HG03521 (cell line): ENCODE results near the gene PAQR6.
"Not testable (repeated sequence)": the region's sequence is repeated elsewhere in the genome, so short reads cannot be mapped to it uniquely, and the experiment has no call there.

Experiments
- ATAC-seq: cut with Tn5 transposase; IDR thresholded peaks from one replicate; pipeline ENCODE4 v1.9.1; 2021; ENCODE audit warnings: mild to moderate bottlenecking, moderate library complexity; ENCODE audit not compliant: unreplicated experiment

PAQR6 gene

DNA sequence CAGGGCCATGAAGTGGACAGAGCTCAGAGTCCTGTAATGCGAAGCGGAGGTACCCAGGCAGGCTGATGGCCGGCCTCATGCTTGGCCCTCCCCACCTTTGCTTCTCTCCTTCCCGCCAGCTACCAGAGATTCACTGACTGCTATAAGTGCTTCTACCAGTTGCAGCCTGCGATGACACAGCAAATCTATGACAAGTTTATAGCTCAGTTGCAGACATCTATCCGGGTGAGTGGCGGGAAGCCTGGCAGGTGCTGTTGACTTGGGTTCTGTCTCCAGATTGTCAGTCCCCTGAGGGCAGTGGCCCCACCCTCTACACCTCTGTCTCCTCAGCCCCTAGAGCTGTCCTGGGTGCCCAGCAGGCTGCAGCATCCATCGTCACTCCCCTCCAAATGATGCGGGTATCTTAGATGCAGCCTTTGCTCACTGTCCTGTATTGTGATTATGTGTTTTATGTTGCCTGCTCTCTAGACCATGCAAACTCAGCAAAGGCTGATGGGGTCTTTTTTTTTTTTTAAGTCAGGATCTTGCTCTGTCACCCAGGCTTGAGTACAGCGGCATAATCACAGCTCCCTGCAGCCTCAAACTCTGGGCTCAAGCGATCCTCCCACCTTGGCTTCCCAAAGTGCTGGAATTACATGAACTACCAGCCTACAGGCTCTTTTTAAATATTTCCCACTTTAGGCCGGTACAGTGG is 15.5 kb downstream of the PAQR6 start:
- ATAC-seq, result no peak

GRCh38 chr1:156230473-156230837 is 17.4 kb downstream of the PAQR6 start:
- no peak for ATAC-seq

GRCh38 chr1:156229809-156230472 is 17.9 kb downstream of the PAQR6 start:
- no peak for ATAC-seq

DNA sequence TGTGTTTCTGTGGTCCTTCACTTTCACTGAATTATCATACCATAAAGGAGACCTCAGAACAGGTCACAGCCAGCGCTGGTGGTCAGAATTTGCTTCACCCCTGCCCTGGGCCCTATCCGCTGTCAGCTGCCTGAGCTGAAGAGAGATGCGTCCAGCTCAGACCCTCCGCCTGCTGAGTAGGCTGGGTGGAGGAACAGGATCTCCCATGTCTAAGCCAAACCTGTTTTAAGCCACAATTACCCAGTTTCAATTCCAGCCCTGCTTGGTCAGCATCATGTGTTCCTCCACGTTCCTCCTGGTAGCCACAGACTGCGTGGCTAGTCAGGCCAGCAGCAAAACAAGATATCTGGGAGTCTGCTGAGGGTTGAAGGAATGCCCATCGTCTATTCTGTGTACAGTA is 19.4 kb downstream of the PAQR6 start:
- ATAC-seq, result no peak

DNA sequence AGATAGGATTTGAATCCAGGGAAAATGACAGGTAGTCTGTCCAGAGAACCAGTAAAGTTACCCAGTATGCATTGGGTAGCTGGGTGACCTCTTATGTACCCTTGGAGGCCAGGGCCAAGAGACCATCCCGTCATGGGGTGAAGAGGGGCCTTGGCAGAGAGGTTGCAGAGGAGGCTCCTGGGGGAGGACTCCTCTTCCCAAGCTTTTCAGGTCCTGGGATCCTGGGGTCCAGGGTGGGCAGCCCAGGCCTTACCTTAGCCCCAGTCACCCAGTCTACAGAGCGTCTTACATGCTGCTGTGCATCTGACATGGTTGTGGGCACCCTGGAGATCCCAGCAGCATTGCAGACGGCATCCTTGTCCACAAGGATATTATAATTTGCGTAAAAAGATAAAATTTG is 21.1 kb downstream of the PAQR6 start:
- ATAC-seq, result no peak

DNA sequence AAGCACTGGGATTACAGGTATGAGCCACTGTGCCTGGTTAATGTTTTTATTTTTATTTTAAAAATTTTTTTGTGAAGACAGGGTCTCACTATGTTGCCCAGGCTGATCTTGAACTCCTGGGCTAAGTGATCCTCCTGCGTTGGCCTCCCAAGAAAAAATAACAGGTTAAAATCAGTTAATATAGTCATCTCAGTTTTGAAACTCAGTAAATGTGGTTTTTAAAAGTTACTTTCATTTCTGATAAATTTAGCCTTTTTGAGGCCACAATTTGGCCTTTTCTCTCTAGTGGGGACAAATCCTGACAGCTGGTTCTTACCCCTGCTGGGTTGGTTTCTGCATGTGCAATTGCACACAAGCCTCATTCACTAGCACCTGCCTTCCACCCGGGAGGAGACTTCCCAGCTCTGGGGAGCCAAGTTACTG is 21.7 kb downstream of the PAQR6 start:
- ATAC-seq, result peak; percentile 57

GRCh38 chr1:156225677-156226014 is 22.2 kb downstream of the PAQR6 start:
- ATAC-seq, result peak; percentile 11

DNA sequence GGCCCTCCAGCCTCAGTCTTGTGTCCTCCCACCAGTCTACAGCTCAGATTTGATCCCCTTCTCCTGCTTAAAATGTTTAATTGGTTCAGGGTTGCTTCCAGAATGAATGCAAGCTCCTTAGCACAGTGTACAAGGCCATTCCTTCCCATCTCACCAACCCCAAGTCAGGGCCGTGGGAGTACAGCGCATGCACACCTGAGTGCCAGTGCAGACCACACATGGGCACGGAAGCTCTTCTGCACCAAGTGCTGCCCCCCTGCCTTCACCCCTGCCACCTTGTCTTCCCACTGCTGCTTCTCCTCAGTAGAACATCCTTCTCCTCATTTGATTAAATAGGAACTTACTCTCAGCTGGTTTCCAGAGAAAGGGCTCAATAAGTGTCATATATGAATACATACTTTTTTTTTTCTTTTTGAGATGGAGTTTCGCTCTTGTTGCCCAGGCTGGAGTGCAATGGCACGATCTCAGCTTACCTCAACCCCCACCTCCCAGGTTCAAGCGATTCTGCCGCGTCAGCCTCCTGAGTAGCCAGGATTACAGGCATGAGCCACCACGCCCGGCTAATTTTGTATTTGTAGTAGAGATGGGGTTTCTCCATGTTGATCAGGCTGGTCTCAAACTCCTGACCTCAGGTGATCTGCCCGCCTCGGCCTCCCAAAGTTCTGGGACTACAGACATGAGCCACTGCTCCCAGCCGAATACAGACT is 25.7 kb downstream of the PAQR6 start:
- ATAC-seq, result no peak

GRCh38 chr1:156220226-156220625 is 27.6 kb downstream of the PAQR6 start:
- ATAC-seq, result no peak

DNA sequence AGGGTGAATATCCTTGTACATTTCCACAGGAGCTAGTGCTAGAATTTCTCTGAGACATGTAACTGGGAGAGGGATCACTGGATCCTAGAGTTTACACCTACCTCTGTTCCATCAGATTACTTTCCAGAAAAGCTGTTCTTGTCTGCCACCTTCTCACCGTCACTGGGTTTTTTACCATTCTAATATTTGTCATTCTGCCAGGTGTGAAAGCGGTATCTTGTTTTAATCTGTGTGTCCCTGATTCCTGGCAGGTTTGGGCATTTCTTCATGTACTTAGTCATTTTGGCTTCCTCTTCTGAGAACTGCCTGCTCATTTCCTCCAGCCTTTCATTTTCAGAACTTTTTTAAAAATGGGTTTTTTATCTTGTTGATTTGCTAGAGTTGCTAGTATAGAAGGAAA is 30.0 kb downstream of the PAQR6 start:
- no peak for ATAC-seq

- not testable (repeated sequence) for ATAC-seq
Measured at GRCh38 chr1:156216361-156217086, 31.3 kb downstream of the PAQR6 start.

DNA sequence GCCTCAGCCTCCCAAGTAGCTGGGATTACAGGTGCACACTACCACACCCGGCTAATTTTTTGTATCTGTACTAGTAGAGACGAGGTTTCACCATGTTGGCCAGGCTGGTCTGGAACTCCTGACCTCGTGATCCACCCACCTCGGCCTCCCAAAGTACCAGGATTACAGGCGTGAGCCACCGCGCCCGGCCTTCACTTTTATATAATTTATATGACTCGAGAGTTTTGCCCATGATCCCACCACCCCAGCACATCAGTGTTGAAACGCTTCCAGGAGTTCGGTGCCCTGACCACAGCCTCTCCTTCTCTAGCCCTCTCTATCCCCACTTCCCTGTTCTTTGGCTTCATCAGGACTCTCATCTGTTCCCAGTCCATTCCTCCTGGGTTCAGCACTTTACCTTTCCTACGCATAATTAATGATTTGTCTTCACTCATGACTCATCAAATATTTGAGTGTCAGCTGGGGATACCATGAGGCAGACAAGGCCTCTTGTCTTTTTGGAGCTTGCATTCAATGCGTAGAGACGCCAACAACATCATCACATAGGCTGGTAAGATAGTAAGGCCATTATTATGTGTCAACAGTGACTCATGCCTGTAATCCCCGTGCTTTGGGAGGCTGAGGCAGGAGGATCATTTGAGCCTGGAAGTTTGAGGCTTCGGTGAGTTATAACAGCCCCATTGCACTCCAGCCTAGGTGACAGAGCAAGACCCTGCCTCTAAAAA is 33.7 kb downstream of the PAQR6 start:
- ATAC-seq, result no peak

DNA sequence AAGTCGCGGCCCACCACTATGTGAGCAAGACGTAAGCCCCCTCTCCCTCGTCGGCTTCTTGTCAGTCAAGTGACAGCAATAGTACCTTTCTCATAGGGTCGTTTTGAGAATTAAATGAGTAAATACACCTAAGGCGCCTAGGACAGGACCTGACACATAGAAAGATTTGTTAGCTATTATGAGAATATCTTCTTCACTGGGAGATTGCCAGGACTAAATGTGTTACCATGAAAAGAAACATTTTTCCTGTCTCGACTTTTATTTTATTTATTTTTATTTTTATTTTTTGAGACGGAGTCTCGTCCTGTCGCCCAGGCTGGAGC is 34.3 kb downstream of the PAQR6 start:
- ATAC-seq, result no peak

DNA sequence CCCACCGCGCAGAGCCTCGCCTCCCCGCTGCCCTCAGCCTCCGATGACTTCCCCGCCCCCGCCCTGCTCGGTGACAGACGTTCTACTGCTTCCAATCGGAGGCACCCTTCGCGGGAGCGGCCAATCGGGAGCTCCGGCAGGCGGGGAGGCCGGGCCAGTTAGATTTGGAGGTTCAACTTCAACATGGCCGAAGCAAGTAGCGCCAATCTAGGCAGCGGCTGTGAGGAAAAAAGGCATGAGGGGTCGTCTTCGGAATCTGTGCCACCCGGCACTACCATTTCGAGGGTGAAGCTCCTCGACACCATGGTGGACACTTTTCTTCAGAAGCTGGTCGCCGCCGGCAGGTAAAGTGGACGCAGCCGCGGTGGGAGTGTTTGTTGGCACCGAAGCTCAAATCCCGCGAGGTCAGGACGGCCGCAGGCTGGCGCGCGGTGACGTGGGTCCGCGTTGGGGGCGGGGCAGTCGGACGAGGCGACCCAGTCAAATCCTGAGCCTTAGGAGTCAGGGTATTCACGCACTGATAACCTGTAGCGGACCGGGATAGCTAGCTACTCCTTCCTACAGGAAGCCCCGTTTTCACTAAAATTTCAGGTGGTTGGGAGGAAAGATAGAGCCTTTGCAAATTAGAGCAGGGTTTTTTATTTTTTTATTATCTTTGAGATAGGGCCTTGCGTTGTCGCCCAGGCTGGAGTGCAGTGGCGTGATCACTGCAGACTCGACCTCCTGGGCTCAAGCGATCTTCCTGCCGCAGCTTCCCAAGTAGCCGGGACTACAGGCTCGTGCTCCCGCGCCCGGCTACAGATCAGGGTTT is 34.8 kb downstream of the PAQR6 start, which contains the start of gene PMF1:
Gene PMF1 (plus strand): TSS at position 175 of the 811 bp plus-strand sequence. CDS start 9 bp downstream, at position 184.
- peak; percentile 84 for ATAC-seq

- no peak for ATAC-seq
Measured at GRCh38 chr1:156212130-156212529, 35.7 kb downstream of the PAQR6 start.

DNA sequence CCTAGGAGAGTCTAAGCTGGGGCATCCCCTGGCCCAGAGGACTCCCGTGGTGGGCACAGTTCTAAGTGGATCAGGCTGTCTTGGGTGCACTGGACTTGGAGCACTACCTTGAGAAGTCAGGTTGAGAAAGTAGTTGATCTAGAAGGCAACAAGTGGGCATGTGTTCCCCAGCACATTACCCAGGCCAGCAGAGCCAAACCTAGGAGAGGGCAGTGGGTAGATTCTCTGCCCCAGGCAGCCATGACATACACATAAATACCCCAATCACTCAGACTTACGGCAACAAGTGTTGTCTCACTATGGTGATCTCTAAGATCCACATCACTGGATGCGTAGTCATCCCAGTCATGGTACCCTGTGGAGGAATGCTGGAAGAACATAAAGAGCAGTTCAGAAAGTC is 36.6 kb downstream of the PAQR6 start:
- no peak for ATAC-seq

DNA sequence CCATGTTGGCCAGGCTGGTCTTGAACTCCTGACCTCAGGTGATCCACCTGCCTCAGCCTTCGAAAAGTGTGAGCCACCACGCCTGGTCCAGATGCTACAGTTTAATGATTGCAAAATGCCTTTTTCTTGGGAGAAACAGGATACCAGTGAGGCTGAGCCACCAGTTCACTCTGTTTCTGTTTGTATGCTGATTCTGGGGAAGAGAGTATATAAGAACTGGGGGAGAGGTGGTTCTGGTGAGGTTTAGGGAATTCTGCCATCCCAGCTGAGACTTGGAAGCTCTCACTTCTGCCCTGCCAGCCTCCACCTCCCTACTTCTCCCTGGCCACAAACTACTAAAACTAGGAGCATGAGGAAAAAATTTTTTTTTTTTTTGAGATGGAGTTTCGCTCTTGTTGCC is 43.2 kb downstream of the PAQR6 start:
- no peak for ATAC-seq

DNA sequence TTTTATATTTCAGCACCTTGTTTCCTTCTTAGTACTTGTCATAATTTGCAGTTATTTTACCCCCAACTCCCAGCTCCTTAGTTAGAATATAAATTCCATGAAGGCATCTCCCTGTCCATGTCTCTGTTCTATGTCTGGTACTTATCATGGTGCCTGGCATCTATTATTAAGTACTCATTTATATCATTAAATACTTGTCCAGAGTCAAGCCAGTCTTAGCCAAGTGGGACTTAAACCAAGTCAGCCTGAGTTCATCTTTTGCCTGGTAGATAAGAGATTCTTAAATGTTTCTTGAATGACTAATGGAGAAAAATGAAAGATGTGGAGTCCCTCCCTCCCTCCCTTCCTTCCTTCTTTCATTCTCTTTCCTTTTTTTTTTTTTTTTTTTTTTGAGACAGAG is 44.5 kb downstream of the PAQR6 start:
- ATAC-seq, result no peak

DNA sequence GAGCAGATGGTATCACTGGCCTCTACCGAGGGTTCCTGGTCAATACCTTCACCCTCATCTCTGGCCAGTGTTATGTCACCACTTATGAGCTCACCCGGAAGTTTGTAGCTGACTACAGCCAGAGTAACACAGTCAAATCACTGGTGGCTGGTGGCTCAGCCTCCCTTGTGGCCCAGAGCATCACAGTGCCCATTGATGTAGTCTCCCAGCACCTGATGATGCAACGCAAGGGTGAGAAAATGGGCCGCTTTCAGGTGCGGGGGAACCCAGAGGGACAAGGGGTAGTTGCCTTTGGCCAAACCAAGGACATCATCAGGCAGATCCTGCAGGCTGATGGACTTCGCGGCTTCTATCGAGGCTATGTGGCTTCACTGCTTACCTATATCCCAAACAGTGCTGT is 47.8 kb downstream of the PAQR6 start:
- ATAC-seq, result no peak

GRCh38 chr1:156198831-156199349 is 49.0 kb downstream of the PAQR6 start:
- ATAC-seq, result no peak
